SW 1271 (cell line): ENCODE measurements around the gene CLCN7.
"Not testable (repeated sequence)": the region's sequence is repeated elsewhere in the genome, so short reads cannot be mapped to it uniquely, and the experiment has no call there.

Experiments
- DNase-seq, 2 experiments: peaks; one replicate each; lab custom pipeline; 2025; lab: John Stamatoyannopoulos, UW

The CLCN7 gene

GRCh38 chr16:1487395-1488053 is 12.7 kb upstream of the CLCN7 start:
- no peak for DNase-seq

DNA sequence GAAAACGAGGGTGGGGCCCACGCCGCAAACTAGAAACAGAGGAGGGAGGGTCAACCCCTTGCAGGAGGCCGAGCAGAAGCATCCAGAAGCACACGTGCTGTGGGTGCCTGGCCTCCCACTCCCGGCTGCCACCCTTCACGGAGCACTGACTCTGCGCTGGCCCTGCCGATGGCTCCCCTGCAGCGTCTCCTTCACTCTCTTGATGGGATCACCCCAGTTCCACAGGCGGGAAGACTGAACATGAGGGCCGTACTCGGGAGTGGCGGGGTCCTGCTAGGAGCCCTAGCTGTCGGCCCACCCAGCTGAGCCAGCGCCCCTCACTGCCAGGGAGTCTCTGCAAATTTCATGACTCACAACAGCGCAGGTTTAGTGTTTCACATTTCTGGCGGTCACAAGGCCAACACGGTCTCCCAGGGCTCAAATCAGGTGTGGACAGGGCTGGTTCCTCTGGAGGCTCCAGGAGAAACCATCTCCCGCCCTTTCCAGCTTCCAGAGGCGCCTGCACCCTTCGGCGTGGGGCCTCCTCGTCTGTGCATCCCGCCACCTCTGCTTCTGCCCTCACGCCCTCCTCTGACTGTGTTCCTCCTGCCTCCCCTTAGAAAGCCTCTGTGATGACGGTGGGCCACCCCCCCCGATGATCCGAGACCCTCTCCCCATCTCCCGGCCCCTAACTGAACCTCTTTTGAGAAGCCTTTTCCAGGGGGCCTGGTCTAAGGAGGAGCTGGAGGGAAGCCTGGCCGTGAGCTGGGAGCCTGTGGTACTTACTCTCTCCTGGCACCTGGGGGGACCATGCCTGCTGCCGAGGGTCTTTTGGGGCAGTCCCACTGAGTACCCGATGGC is 11.9 kb upstream of the CLCN7 start:
- no peak for DNase-seq

DNA sequence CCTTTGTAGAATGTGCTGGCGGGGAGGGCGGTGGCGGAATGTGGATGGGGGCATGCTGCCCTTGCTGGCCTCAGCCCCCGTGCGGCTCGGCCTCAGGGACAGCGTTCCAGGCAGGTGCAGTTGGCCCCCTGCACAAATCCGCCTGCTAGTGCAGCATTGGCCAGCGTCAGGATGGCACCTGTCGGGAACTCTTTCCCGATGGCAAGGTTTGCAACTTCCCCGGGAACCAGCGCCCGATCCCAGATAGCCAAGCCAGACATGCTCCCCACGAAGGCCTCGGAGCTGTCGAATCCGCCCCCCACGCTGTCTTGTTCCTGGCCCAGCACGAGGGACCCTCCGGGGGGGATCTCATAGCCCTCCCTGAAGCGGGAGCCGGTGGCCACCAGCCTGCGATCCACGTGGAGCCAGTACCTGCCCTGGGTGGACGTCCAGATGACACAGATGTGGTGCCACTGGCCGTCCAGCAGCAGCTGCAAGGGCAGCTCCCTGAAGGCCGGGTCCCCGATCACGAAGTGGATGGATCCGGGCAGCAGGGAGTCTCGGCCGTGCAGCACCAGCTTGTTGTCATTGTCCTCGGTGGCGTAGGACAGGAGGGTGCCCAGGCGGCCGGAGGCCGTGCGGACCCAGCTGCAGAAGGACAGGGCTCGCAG is 11.1 kb upstream of the CLCN7 start:
- no peak for DNase-seq

GRCh38 chr16:1481906-1482835 is 7.3 kb upstream of the CLCN7 start:
- no peak for DNase-seq

DNA sequence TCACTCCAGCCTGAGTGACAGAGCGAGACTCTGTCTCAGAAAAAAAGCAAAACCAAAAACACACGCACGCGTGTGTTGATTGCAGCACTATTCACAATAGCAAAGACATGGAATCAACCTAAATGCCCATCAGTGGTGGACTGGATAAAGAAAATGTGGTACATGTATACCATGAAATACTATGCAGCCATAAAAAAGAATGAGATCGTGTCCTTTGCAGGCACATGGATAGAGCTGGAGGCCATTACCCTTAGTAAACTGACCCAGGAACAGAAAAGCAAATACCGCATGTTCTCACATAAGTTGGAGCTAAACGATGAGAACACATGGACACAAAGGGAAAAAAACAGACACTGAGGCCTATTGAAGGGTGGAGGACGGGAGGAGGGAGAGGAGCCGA is 4.1 kb upstream of the CLCN7 start:
- not testable (repeated sequence) for DNase-seq

- DNase-seq, result no peak
These were observed 2.2 kb upstream of the CLCN7 start for GRCh38 chr16:1477033-1477432.

DNA sequence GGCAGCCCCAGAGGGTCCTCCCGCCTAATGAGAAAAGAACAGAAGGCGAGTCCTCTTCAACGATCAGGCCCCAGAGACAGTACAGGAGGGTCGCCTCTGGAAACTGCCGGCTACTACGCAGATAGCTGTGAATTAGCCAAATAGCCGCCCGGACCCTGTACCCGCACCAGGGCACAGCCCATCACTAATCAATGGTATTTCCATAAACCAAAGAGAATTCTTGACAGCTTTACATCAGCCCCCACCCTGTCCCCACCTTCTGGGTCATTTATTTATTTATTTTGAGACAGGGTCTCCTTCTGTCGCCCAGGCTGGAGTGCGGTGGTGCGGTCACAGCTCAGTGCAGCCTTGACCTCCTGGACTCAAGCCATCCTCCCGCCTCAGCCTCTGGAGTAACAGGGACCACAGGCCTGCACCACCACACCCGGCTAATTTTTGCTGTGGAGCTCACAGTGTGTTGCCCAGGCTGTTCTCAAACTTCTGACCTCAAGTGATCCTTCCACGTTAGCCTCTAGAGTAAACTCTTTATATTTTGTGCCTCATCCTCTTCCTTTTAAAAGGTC is 805 bp upstream of the CLCN7 start:
- no peak for DNase-seq

- no peak for DNase-seq
These were observed 589 bp downstream of the CLCN7 start for GRCh38 chr16:1474082-1474795.

GRCh38 chr16:1472974-1473373 is 1.9 kb downstream of the CLCN7 start:
- DNase-seq, result no peak

GRCh38 chr16:1471569-1472194 is 3.1 kb downstream of the CLCN7 start:
- no peak for DNase-seq

DNA sequence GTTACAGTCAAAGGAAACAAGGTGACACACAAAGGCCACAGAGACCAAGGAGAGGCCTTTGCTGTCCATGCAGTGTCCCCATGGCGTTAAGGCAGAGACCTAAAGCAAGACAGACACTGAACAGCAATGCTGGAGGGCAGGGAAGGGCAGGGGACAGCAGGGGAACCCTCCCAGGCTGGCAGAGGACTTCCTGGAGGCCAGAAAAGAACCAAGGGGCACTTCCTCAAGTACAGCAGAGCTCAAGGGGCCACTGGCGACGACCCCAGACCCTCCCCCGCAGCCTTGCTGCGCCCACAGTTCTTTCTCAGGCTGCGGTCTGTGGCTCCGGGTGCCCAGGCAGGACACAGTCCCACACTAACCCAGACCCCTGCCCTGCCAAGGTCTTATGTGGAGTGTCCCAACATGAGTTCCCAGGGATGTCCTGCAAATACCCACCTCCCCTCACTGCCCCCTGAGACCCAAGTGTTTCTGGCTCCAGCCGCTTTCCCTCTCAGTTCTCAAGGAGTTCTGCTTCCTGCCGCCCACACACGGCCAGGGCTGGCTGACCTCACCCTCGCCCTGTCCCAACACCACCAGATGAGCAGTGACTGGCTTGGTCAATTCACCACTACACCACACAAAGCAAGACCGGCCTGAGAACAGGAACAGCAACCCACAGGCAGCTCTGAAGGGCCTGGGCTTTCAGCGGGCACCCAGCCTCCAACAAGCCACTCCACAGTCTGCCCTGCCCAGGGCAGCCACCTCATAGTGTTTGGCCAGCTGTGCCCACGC is 4.2 kb downstream of the CLCN7 start:
- no peak for DNase-seq

- DNase-seq, result no peak
These were observed 5.1 kb downstream of the CLCN7 start for GRCh38 chr16:1469693-1470201.

DNA sequence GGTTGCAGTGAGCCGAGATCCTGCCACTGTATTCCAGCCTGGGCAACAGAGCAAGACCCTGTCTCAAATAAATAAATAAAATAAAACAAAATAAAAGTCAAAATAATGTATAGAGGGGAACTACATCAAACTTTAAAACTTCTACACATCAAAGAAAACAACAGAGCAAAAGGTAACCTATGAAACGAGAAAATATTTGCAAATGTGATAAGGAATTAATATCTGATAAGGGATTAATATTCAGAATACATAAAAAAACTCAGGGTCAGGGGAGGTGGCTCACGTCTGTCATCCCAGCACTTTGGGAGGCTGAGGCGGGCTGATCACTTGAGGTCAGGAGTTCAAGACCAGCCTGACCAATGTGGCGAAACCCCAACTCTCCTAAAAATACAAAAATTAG is 5.7 kb downstream of the CLCN7 start:
- DNase-seq, result not testable (repeated sequence)

DNA sequence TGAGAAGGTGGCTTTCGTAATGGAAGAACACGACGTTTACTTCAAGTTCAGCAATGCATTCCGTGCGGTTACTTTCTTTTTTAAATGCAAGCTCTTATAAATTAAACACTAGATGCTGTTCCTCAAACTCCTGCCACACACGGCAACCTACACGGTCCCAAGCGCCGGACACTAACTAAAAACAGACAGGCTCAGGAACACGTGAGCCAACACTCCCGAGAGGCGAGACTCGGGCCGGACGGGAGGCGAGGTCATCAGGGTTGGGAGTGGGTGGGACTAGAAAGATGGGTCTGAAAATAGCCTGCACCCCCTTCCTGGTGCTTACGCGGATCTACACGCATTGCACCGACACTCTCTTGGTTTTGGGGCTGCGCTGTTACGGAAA is 6.4 kb downstream of the CLCN7 start:
- no peak for DNase-seq

GRCh38 chr16:1466968-1467521 is 7.8 kb downstream of the CLCN7 start:
- DNase-seq, result no peak

DNA sequence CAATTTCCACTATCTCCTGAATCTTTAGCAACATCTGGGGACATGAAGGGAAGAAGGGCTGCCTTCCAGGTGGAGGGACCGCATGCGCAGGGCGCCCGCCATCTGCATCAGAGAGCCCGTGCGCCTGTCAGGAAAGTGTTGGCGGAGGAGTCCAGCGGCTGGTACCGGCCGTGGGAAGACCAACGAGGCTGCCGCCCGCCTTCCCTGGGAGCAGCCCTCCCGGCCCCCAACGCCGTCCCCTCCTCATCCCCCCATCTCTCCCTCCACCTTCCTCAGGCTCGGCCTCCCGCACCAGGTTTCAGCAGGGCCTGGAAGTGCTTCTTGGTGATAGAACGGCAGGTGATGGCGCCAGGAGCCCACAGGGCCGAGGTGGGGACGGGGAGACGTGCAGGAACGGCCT is 8.8 kb downstream of the CLCN7 start:
- DNase-seq, result no peak

DNA sequence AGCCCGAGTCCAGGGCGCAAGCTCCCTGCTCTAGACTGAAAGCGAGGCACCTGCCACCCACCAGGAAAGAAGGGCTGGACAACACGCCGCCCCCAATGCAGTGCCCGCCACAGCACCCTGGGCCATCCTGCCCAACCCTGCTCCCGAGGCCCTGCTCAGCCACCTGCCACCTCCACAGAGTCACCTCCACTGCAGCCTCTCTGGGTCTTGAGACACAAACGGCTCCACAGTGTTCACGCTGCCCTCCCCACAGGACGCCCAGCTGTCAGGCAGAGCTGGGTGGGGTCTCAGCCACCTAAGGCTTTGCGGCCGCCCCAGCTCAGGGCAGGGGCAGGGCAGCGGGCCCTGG is 9.3 kb downstream of the CLCN7 start:
- DNase-seq, result no peak

DNA sequence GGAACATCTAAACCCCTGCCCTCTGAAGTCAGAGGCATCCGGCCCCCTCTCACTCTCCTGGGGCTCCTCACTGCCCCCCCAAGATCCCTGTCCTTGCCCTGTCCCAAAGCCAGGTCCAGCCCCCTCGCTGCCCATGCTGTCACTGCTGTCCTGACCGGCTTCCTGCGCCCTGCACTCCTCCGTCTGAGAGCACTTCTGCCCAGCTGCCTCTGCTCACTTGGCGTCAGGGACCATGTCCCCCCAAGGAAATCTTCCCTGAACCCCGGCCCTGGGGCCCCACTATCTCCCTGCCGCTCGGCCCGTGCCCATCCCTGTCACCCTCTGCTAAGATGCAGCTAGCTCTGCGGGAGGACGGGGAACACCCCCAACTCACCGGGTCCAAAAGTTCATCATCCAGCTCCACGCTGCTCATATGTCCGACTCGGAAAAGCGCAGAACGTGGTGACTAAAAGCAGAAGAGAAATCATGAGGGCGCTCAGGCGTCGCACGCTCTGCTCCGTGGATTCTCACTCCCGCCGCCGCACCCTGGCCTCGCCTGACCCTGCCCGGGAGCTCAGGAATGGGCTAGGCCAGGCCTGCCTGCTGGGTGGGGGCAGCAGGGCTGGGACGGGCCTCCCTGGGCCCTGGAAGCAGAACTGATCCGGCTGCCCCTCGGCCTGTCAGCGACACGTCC is 9.8 kb downstream of the CLCN7 start:
- no peak for DNase-seq
